ENCODE results near the gene BCAT1.
"Not testable (repeated sequence)": the region's sequence is repeated elsewhere in the genome, so short reads cannot be mapped to it uniquely, and the experiment has no call there.

The BCAT1 gene

GRCh38 chr12:24975425-24975824, 26.5 kb upstream of the BCAT1 start:
- TF ChIP-seq, protein P1, sequence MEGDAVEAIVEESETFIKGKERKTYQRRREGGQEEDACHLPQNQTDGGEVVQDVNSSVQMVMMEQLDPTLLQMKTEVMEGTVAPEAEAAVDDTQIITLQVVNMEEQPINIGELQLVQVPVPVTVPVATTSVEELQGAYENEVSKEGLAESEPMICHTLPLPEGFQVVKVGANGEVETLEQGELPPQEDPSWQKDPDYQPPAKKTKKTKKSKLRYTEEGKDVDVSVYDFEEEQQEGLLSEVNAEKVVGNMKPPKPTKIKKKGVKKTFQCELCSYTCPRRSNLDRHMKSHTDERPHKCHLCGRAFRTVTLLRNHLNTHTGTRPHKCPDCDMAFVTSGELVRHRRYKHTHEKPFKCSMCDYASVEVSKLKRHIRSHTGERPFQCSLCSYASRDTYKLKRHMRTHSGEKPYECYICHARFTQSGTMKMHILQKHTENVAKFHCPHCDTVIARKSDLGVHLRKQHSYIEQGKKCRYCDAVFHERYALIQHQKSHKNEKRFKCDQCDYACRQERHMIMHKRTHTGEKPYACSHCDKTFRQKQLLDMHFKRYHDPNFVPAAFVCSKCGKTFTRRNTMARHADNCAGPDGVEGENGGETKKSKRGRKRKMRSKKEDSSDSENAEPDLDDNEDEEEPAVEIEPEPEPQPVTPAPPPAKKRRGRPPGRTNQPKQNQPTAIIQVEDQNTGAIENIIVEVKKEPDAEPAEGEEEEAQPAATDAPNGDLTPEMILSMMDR (IDR thresholded peaks at IDR 0.05; ENCODE audit: insufficient read depth, missing control alignments): no peak
- DNase-seq (ENCODE audit: insufficient read length, low spot score) (no peak), FAIRE-seq (no peak)

DNA sequence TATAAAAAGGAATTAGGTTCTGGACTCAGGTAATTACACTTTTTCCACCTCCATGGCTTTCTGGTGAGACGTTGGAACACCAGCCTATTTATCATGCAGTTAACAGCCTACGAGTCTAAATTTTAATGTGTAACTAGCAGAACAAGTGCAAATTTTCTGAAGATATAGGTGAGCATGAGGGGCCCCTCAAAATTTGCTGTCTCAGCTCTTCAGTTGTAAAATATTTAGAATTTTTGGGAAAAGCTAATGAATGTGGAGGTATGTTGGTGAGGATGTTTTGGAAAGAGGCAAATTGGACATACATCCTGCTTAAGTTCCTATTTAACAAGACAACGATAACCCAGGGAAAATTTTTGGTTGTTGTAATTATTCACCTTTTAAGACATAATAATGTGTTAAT, 25.3 kb upstream of the BCAT1 start:
- TF ChIP-seq, protein P1 (IDR thresholded peaks at IDR 0.05; ENCODE audit: insufficient read depth, missing control alignments): no peak
- DNase-seq (ENCODE audit: insufficient read length, low spot score): no peak
- FAIRE-seq: no peak

- DNase-seq (ENCODE audit: insufficient read length, low spot score) (no peak), FAIRE-seq (no peak)
- TF ChIP-seq, protein P1 (IDR thresholded peaks at IDR 0.05; ENCODE audit: insufficient read depth, missing control alignments): no peak
These were observed 23.2 kb upstream of the BCAT1 start for GRCh38 chr12:24972078-24972477.

GRCh38 chr12:24970177-24970576, 21.3 kb upstream of the BCAT1 start:
- TF ChIP-seq, protein P1 (IDR thresholded peaks at IDR 0.05; ENCODE audit: insufficient read depth, missing control alignments): no peak
- DNase-seq (ENCODE audit: insufficient read length, low spot score): no peak
- no peak for FAIRE-seq

DNA sequence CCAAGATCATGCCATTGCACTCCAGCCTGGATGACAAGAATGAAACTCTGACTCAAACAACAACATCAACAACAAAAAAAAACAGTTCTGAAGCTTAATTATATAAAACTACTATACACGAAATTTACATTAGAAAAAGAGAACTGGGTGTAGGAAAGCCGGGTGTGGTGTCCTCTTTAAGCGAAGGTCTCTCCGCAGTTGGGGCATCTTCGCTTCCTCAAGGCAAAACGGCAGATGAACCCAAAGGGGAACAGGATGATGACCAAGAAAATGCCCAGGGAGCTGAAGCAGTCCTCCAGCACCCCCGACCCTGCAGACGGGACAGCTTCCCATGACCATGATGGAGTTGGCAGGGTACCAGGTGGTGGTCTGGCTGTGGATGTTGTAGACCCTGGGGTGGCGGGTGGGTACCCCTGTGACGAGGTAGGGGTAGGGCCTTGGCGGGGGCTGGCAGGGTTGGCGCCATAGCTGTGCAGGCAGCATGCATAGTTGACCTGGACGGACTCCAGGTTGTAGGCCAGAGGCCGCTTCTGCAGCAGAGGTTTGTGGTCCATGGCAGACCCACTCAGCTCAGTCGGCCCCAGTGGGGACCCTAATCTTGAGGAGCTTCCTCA, 18.2 kb upstream of the BCAT1 start:
- no peak for FAIRE-seq
- TF ChIP-seq, protein P1 (IDR thresholded peaks at IDR 0.05; ENCODE audit: insufficient read depth, missing control alignments): no peak
- DNase-seq (ENCODE audit: insufficient read length, low spot score): no peak

DNA sequence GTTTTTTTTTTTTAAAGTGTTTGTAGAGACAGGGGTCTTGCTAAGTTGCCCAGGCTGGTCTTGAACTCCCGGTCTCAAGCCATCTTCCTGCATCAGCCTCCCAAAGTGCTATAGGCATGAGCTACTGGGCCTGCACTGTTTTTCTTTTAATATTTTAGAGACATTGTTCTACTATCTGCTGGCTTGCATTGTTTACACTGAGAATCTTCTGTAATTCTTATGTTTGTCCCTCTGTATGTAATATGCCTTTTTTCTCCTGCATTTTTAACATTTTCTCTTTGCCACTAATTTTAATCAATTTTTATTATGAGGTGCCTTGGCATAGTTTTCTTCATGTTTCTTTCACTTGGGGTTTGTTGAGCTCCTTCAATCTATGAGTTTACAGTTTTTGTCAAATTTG, 15.4 kb upstream of the BCAT1 start:
- FAIRE-seq: no peak

GRCh38 chr12:24960222-24960855, 11.4 kb upstream of the BCAT1 start:
- DNase-seq (ENCODE audit: insufficient read length, low spot score) (no peak), FAIRE-seq (no peak)
- TF ChIP-seq, protein P1 (IDR thresholded peaks at IDR 0.05; ENCODE audit: insufficient read depth, missing control alignments): peak; percentile 62

More for the DNA sequence above, 15.4 kb upstream of the BCAT1 start:
- no peak for DNase-seq (ENCODE audit: insufficient read length, low spot score)
- TF ChIP-seq, protein P1 (IDR thresholded peaks at IDR 0.05; ENCODE audit: insufficient read depth, missing control alignments): no peak

DNA sequence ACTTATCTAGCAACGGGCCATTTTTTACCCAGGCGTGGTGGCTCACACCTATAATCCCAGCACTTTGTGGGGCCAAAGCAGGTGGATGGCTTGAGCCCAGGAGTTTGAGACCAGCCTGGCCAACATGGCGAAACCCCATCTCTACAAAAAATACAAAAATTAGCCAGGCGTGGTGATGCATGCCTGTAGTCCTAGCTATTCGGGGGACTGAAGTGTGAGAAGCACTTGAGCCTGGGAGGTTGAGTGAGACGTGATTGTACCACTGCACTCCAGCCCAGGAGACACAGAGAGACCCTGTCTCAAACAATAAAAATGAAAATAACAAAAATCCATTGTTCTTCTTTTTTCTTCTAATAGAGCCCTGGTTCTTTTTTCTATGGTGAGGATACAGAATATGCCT, 7.5 kb upstream of the BCAT1 start:
- not testable (repeated sequence) for DNase-seq (ENCODE audit: insufficient read length, low spot score)

More for the DNA sequence above, 7.5 kb upstream of the BCAT1 start:
- not testable (repeated sequence) for FAIRE-seq

Data from D721Med (cell line).